ENCODE results near the gene DHODH. TPM values are rescaled to one million over a fixed set of nuclear protein-coding genes. Genes with fewer than 3 reads are reported as not detected.

The DHODH gene
- polyA plus RNA-seq, 2 of the 4 experiments (the other 2 are of a cell fraction) = 9.7 to 13.2 TPM

- no peak overlapping the region for H3K4me2 ChIP-seq
- WGBS (ENCODE audit: missing lambda C conversion rate) = 87% methylated on average over 6 of the region's 6 CpGs
- no peak for FAIRE-seq
- H3K27ac ChIP-seq = no peak overlapping the region
- TF ChIP-seq EHF (CRISPR knock-in tag; IDR thresholded peaks at IDR 0.05) (no peak), EHMT2 (IDR thresholded peaks at IDR 0.05; ENCODE audit: low read depth) (no peak), KDM5A (IDR thresholded peaks at IDR 0.05) (no peak), GATA3 (IDR thresholded peaks at IDR 0.05; ENCODE audit: borderline replicate concordance) (no peak), ZFP36 (IDR thresholded peaks at IDR 0.05; ENCODE audit: borderline replicate concordance, partially characterized antibody) (no peak), HES2 (IDR thresholded peaks at IDR 0.05) (no peak), TP53 (CRISPR knock-in tag; IDR thresholded peaks at IDR 0.05) (no peak)
- H3K9me3 ChIP-seq = no peaks in the 10 kb centered on the region
- no peak overlapping the region for H3K4me3 ChIP-seq
- POLR2A ChIA-PET = no interaction called here
- peaks cover 19% of the 10 kb centered on the region for H3K4me1 ChIP-seq
- CTCF ChIA-PET = interaction anchor here (0.7 kb wide), 1 partner anchor 20 kb away, joined by 4 read pairs; no protein-coding TSS in a partner anchor
- DNase-seq (ENCODE audit: low read depth in 1 of 2, low spot score in 1 of 2) = no peak
- ATAC-seq = no peak
Measured at GRCh38 chr16:72027669-72028378, 19.3 kb downstream of the DHODH start.

- WGBS (ENCODE audit: missing lambda C conversion rate) = 76% methylated on average over 7 of the region's 7 CpGs
- no peaks in the 10 kb centered on the region for H3K9me3 ChIP-seq
- H3K4me2 ChIP-seq = no peak overlapping the region
- ChIA-PET POLR2A (no interaction called here), CTCF (no interaction called here)
- H3K27ac ChIP-seq = no peak overlapping the region
- TF ChIP-seq POLR2AphosphoS2 (conservative IDR thresholded peaks at IDR 0.05; ENCODE audit: low read length) (no peak), FOXS1 (CRISPR knock-in tag; IDR thresholded peaks at IDR 0.05) (no peak), SMC3 (IDR thresholded peaks at IDR 0.05) (no peak), TFCP2L1 (CRISPR knock-in tag; IDR thresholded peaks at IDR 0.05) (no peak), ELK1 (IDR thresholded peaks at IDR 0.05; ENCODE audit: low read depth, low read length) (no peak), KDM5A (IDR thresholded peaks at IDR 0.05) (no peak), CTCF (IDR thresholded peaks at IDR 0.05) (no peak), HEYL (CRISPR knock-in tag; IDR thresholded peaks at IDR 0.05) (no peak), MAFK (IDR thresholded peaks at IDR 0.05; ENCODE audit: partially characterized antibody) (no peak)
- no peak for ATAC-seq
- H3K4me3 ChIP-seq = no peak overlapping the region
- FAIRE-seq = no peak
- H3K4me1 ChIP-seq = peaks cover 7% of the 10 kb centered on the region
- DNase-seq (ENCODE audit: low read depth in 1 of 2, low spot score in 1 of 2) = no peak
Measured at GRCh38 chr16:72029567-72030271, 21.2 kb downstream of the DHODH start.

- TF ChIP-seq ZSCAN20 (CRISPR knock-in tag; IDR thresholded peaks at IDR 0.05) (no peak), ZFP36 (IDR thresholded peaks at IDR 0.05; ENCODE audit: borderline replicate concordance, partially characterized antibody) (no peak), HMGXB4 (CRISPR knock-in tag; IDR thresholded peaks at IDR 0.05; ENCODE audit: borderline replicate concordance) (no peak), SREBF2 (IDR thresholded peaks at IDR 0.05) (no peak), ATOH8 (CRISPR knock-in tag; IDR thresholded peaks at IDR 0.05; ENCODE audit: low read depth) (no peak), POLR2AphosphoS2 (conservative IDR thresholded peaks at IDR 0.05; ENCODE audit: low read length) (no peak), NFE2L2 (conservative IDR thresholded peaks at IDR 0.05; ENCODE audit: low read length) (no peak), FOSL2 (IDR thresholded peaks at IDR 0.05) (no peak), FOSL2 (CRISPR knock-in tag; IDR thresholded peaks at IDR 0.05) (no peak), PBX3 (IDR thresholded peaks at IDR 0.05) (no peak)
- no peak overlapping the region for H3K4me3 ChIP-seq
- WGBS (ENCODE audit: missing lambda C conversion rate) = 60% methylated on average over 4 of the region's 4 CpGs
Measured at GRCh38 chr16:72033437-72033836, 24.9 kb downstream of the DHODH start.

More at GRCh38 chr16:72033437-72033836, 24.9 kb downstream of the DHODH start:
- Histone ChIP-seq H3K4me2 (no peak overlapping the region), H3K27ac (no peak overlapping the region), H3K4me1 (no peaks in the 10 kb centered on the region), H3K9me3 (no peaks in the 10 kb centered on the region)
- FAIRE-seq = no peak
- ATAC-seq = no peak
- DNase-seq (ENCODE audit: low read depth in 1 of 2, low spot score in 1 of 2) = no peak
- ChIA-PET CTCF (interaction anchor here (0.7 kb wide), 1 partner anchor 33 kb away, joined by 3 read pairs; no protein-coding TSS in a partner anchor), POLR2A (no interaction called here)

Data from A549 (cell line).